UCSD-AML1 (cell line): ENCODE data around the gene EME1.
A peak's percentile ranks its signal among the peaks of the same experiment; 100 is the strongest.

ENCODE experiments used
- DNase-seq: peaks from one replicate; lab custom pipeline; 2025; ENCODE audit not compliant: unreplicated experiment; lab: John Stamatoyannopoulos, UW

The EME1 gene, protein sequence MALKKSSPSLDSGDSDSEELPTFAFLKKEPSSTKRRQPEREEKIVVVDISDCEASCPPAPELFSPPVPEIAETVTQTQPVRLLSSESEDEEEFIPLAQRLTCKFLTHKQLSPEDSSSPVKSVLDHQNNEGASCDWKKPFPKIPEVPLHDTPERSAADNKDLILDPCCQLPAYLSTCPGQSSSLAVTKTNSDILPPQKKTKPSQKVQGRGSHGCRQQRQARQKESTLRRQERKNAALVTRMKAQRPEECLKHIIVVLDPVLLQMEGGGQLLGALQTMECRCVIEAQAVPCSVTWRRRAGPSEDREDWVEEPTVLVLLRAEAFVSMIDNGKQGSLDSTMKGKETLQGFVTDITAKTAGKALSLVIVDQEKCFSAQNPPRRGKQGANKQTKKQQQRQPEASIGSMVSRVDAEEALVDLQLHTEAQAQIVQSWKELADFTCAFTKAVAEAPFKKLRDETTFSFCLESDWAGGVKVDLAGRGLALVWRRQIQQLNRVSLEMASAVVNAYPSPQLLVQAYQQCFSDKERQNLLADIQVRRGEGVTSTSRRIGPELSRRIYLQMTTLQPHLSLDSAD

GRCh38 chr17:50372758-50373556 lies at the start of gene EME1, which contains the start of gene MRPL27:
Gene EME1 (plus strand): TSS chr17:50373229. CDS start chr17:50375209, 1,980 bp downstream.
Gene MRPL27 (minus strand): TSS chr17:50373184. CDS start chr17:50373170, 14 bp downstream.
- peak; percentile 82 for DNase-seq

DNA sequence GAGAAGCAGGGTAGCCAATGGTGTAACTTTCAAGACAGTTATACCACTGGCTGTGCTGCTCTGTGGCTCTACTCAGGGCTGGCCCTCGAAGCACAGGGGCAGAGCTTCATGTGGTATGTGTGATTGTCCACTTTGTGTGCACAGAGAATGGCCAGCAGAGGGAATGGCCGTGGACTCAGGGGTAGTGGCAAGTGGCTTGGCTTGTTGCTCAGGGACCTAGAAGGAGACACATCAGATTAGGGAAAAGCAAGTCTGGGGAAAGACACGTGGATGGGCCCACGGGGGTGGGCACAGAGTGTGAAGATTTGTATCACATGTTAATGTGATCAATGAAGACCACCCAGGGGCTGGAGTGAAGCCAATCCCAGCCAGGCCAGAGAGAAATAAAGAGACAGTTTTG lies 47.1 kb upstream of the EME1 start:
- no peak for DNase-seq

GRCh38 chr17:50326831-50327364 lies 46.1 kb upstream of the EME1 start:
- no peak for DNase-seq

- DNase-seq, result no peak
Measured at GRCh38 chr17:50328363-50329325, 44.4 kb upstream of the EME1 start.

DNA sequence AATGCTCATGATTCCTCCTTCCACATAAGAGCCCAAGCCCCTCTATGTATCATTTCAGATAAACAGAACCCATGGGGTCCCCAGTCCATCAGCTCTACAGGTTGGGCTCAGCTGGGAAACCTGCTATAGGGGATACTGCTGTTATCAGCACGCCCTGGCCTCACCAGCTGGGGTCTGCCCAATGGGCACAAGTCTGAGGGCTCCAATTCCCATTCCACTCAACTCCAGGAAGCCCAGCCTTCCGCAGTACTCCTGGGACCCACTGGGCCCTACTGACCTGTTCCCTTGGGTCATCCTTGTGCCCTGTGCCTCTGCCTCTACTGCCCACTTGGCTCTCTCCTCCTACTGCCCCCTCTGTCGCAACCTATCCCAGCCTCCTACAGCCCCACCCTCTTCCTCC lies 43.3 kb upstream of the EME1 start:
- DNase-seq, result no peak

- no peak for DNase-seq
Measured at GRCh38 chr17:50330151-50330775, 42.8 kb upstream of the EME1 start.

GRCh38 chr17:50331085-50331791 lies 41.8 kb upstream of the EME1 start:
- DNase-seq, result no peak

GRCh38 chr17:50332196-50332595 lies 40.8 kb upstream of the EME1 start:
- DNase-seq, result no peak

DNA sequence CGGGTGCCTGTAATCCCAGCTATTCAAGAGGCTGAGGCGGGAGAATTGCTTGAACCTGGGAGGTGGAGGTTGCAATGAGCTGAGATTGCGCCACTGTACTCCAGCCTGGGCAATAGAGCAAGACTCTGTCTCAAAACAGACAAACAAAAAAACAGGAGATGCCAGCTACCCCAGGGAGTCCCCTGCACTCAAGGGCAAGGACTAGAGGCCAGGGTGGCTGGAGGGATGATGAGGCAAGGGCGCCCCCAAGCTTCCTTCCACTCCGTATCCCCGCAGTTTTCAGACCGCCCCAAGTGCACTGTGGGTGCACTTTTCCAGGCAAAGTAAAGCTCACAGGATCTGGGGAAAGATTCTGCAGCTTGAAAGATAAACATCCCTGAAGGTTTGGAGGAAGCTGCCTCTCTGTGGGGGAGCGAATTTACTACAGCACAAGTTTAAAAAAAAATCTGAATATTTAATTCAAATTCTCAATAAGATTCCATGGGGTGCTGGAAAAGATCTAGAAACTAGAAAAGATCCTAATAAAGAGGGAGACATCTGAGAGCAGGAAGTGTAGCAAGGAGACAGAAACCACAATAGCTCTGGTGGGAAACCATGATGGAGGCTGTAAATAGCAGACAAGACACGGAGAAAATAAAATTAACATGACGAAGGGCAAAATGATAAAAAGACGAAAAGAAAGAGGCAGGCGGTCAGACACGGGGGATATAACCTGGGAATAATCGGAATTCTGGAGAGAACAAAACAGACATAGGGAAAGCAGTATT lies 39.6 kb upstream of the EME1 start:
- DNase-seq, result peak; percentile 56

DNA sequence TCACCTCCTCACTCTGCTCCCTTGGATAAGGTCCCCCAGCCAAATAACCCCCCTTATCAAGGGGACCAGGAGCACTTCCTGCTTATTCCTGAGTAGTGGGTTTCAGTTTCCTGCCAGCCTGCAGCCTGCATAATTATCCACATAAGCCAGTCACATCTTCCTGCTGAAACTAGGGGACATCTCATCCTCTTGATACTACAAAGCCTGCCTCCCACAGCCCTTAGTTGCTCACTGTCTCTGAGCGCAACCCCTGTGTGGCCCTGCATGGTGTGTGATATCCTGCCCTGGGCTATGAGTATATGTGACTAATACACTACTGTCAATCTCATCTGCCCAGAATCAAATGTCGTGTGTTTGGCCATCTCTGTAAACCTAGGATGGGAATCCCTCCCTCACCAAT lies 35.1 kb upstream of the EME1 start:
- peak; percentile 45 for DNase-seq

DNA sequence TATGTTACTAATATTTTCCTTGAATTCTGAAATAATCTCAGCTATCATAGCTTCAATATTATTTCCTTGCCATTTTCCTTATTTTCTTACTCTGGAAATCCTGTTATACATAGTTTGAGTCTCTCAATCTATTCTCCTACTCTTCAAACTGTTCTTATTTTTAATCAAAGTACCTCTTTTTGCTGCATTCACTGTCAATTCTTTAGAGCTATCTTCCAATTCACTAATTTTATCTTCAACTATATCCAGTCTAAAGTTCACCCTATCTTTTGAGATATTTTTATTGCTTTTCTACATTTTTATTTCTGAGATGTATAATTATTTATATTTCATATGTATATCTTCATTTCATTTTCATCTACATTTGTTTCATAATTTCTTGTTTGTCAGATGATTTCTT lies 34.4 kb upstream of the EME1 start:
- no peak for DNase-seq

- DNase-seq, result no peak
Measured at GRCh38 chr17:50339381-50339780, 33.6 kb upstream of the EME1 start.

GRCh38 chr17:50344731-50345365 lies 28.2 kb upstream of the EME1 start:
- DNase-seq, result peak; percentile 70

DNA sequence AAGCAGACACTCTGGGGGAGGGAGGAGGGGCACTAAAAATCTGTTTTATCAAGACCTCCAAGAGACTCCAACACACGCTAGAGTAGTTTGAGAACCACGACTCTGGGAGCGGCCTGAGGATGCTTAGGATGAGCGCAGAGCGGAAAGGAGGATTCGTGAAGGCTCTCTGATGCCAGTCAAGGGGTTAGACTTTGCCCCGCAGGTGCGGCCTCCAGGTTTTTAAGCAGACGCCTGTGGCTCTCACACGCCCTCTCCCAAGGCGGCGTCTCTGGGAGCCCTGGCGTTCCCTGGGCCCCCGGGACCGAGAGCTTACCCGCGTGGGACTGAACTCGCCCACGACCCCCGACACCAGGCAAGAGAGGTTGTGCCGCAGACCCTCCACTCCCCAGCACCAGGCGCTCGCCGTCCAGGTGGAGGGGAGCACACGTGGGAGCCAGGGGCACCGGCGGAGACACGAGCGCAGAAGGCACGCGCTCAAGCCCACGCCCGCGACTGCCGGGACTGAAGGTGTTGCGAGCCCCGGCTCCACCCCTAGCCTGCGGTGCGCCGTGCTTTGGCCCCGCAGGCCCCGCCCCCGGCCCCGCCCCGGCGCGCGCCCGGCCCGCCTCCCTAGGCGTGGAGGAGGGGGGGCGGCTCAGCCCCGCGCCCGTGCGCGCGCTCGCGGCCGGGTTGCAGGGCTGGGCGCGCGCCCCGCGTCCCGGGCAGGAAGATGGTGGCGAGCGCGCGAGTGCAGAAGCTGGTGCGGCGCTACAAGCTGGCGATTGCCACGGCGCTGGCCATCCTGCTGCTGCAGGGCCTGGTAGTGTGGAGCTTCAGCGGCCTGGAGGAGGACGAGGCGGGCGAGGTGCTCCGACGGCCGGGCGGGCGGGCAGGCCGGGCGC lies 27.4 kb upstream of the EME1 start, which contains the start of gene XYLT2:
Gene XYLT2, plus strand, starts transcription at position 695 of the 881 bp plus-strand sequence. Its CDS starts 15 bp downstream, at position 710.
- DNase-seq, result peak; percentile 90

- DNase-seq, result peak; percentile 64
Measured at GRCh38 chr17:50346313-50347116, 26.5 kb upstream of the EME1 start.
